ENCODE data around the gene MLEC. TPM values are rescaled to one million over a fixed set of nuclear protein-coding genes. Genes with fewer than 3 reads are reported as not detected.

The MLEC gene
- total RNA-seq, 1 experiment from 2014 or later: 290 TPM

DNA sequence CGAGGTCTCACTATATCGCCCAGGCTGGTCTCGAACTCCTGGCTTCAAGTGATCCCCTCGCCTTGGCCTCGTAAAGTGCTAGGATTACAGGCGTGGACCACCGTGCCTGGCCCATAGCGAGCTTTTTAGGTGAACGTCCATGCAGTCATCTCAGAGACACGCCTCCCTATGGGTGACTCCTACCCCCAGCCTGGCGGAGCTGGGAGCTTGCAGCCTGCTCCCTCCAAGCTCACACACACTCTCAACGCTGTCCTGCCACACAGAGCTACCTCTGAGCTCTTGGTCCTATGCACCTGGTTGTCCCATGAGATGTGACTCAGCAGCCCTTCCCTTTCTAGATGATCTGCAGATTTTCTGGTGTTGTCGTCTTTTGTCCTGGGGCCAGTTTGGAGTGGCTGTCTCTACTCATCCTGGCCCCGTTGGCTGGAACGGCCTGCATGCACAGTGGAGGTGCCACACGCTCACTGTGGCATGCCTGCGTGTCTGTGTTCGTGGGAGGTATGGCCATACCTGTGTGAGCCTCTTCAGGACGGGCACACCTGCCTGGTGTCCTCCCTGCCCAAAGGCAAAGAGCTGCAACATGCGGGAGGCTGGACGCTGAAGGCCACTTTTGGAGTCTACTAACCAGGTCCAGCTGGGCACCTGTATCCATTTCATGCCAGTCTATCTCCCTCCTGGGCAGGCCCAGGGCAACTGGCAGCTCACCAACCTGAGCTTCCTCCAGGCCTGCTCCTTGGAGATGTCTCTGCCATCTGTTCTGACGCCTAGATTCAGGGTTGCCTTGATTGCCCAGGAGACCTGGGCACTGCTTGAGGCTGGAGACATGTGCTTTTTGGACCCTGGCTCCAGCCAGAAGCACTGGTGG is 28.4 kb upstream of the MLEC start:
- Mint-ChIP-seq H3K27ac (ENCODE audit: unreplicated experiment) (no peak overlapping the region), H3K9me3 (ENCODE audit: low read depth, unreplicated experiment) (no peaks in the 10 kb centered on the region), H3K36me3 (ENCODE audit: insufficient read depth, unreplicated experiment) (no peaks in the 10 kb centered on the region), H3K4me1 (ENCODE audit: low read depth, unreplicated experiment) (no peaks in the 10 kb centered on the region), H3K27me3 (ENCODE audit: unreplicated experiment) (peaks cover 19% of the 10 kb centered on the region), H3K4me3 (ENCODE audit: low read depth, unreplicated experiment) (no peak overlapping the region)
- TF ChIP-seq, protein P1, sequence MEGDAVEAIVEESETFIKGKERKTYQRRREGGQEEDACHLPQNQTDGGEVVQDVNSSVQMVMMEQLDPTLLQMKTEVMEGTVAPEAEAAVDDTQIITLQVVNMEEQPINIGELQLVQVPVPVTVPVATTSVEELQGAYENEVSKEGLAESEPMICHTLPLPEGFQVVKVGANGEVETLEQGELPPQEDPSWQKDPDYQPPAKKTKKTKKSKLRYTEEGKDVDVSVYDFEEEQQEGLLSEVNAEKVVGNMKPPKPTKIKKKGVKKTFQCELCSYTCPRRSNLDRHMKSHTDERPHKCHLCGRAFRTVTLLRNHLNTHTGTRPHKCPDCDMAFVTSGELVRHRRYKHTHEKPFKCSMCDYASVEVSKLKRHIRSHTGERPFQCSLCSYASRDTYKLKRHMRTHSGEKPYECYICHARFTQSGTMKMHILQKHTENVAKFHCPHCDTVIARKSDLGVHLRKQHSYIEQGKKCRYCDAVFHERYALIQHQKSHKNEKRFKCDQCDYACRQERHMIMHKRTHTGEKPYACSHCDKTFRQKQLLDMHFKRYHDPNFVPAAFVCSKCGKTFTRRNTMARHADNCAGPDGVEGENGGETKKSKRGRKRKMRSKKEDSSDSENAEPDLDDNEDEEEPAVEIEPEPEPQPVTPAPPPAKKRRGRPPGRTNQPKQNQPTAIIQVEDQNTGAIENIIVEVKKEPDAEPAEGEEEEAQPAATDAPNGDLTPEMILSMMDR (IDR thresholded peaks at IDR 0.05; ENCODE audit: unreplicated experiment): no peak
- DNase-seq: no peak
- CTCF ChIA-PET: interaction anchor here (0.7 to 1.8 kb wide), 3 partner anchors 9 to 12 kb away, joined by 3 to 6 read pairs (median 3); no protein-coding TSS in a partner anchor
- intact Hi-C loops (cut with micrococcal nuclease; ENCODE audit: unreplicated experiment): no loop called here
- no TSS peak for BruUV-seq (replicated peaks)

DNA sequence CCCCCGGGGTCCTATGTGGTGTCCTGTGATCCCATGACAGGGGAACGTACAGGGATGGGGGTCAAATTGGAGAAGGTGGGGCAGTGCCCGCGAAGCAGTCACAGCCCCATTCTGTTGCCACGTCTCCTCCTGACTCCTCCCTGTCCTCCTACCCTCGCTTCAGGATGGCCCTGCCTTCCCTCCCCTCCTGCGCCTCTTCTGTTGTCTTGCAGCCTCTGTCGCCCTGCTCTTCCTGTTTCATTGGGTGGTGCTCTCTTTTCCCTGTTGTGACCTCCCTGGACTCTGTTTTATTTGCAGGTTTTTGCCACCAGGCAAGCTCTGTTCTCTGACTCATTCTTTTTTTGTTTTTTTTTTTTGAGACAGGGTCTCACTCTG is 27.8 kb upstream of the MLEC start:
- CTCF ChIA-PET: interaction anchor here (0.7 to 1.2 kb wide), 3 partner anchors 10 to 12 kb away, joined by 3 to 5 read pairs (median 3); no protein-coding TSS in a partner anchor
- no peak overlapping the region for H3K27ac Mint-ChIP-seq (ENCODE audit: unreplicated experiment)
- TF ChIP-seq, protein P1 (IDR thresholded peaks at IDR 0.05; ENCODE audit: unreplicated experiment): no peak
- H3K9me3 Mint-ChIP-seq (ENCODE audit: low read depth, unreplicated experiment): no peaks in the 10 kb centered on the region
- no peaks in the 10 kb centered on the region for H3K36me3 Mint-ChIP-seq (ENCODE audit: insufficient read depth, unreplicated experiment)
- no peak overlapping the region for H3K4me3 Mint-ChIP-seq (ENCODE audit: low read depth, unreplicated experiment)
- H3K27me3 Mint-ChIP-seq (ENCODE audit: unreplicated experiment): peaks cover 13% of the 10 kb centered on the region
- no peak for DNase-seq
- no TSS peak for BruUV-seq (replicated peaks)
- H3K4me1 Mint-ChIP-seq (ENCODE audit: low read depth, unreplicated experiment): no peaks in the 10 kb centered on the region
- intact Hi-C loops (cut with micrococcal nuclease; ENCODE audit: unreplicated experiment): no loop called here

DNA sequence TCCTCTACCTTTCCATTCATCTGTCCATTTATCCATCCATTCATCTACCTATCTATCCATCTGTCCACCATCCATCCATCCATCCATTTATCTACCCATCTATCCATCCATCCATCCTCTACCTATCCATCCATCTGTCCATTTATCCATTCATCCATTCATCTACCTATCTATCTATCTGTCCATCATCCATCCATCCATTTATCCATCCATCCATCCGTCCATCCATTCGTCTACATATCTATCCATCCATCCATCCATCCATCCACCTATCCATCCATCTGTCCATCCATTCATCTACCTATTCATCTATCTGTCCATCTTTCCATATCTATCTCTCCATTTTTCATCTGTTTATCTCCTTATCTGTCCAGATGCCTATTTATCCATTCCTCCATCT is 25.5 kb upstream of the MLEC start:
- H3K4me3 Mint-ChIP-seq (ENCODE audit: low read depth, unreplicated experiment): no peak overlapping the region

DNA sequence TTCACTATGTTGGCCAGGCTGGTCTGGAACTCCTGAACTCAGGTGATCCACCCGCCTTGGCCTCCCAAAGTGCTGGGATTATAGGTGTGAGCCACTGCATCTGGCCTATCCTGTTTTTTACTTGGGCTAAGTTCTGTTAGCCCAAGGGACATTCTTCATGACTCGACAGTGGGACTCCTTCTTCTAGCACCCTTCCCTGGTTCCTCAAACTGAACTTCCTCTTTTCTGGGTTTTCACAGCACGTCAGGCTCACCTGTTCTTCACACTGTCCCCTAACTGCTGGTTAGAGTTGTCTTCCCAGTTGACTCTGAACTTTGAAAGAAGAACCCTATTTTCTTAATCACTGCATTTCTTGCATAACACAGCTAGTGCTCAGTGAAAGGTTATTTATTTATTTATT is 24.1 kb upstream of the MLEC start:
- no peak overlapping the region for H3K27ac Mint-ChIP-seq (ENCODE audit: unreplicated experiment)
- no TSS peak for BruUV-seq (replicated peaks)
- no peaks in the 10 kb centered on the region for H3K4me1 Mint-ChIP-seq (ENCODE audit: low read depth, unreplicated experiment)
- H3K27me3 Mint-ChIP-seq (ENCODE audit: unreplicated experiment): no peaks in the 10 kb centered on the region
- H3K36me3 Mint-ChIP-seq (ENCODE audit: insufficient read depth, unreplicated experiment): no peaks in the 10 kb centered on the region
- TF ChIP-seq, protein P1 (IDR thresholded peaks at IDR 0.05; ENCODE audit: unreplicated experiment): no peak
- DNase-seq: no peak
- H3K9me3 Mint-ChIP-seq (ENCODE audit: low read depth, unreplicated experiment): no peaks in the 10 kb centered on the region
- intact Hi-C loops (cut with micrococcal nuclease; ENCODE audit: unreplicated experiment): no loop called here
- CTCF ChIA-PET: interaction anchor here (1.4 kb wide), 1 partner anchor 13 kb away, joined by 5 read pairs; no protein-coding TSS in a partner anchor
- no peak overlapping the region for H3K4me3 Mint-ChIP-seq (ENCODE audit: low read depth, unreplicated experiment)

More for the DNA sequence above, 25.5 kb upstream of the MLEC start:
- Mint-ChIP-seq H3K27ac (ENCODE audit: unreplicated experiment) (no peak overlapping the region), H3K4me1 (ENCODE audit: low read depth, unreplicated experiment) (no peaks in the 10 kb centered on the region), H3K27me3 (ENCODE audit: unreplicated experiment) (no peaks in the 10 kb centered on the region), H3K36me3 (ENCODE audit: insufficient read depth, unreplicated experiment) (no peaks in the 10 kb centered on the region), H3K9me3 (ENCODE audit: low read depth, unreplicated experiment) (no peaks in the 10 kb centered on the region)
- BruUV-seq (replicated peaks): no TSS peak
- intact Hi-C loops (cut with micrococcal nuclease; ENCODE audit: unreplicated experiment): no loop called here
- CTCF ChIA-PET: no interaction called here
- TF ChIP-seq, protein P1 (IDR thresholded peaks at IDR 0.05; ENCODE audit: unreplicated experiment): no peak
- DNase-seq: no peak
